Right lobe of liver (tissue), 6 donors: Measurements from ENCODE around the gene SGCD. TPM values are rescaled to one million over a fixed set of nuclear protein-coding genes. Genes with fewer than 3 reads are reported as not detected.

Experiments used
- ATAC-seq, 4 donors: fragments of 200-7000 bp; cut with Tn5 transposase; one replicate each; pipeline ENCODE4 v1.9.1; 2020; ENCODE audit warnings: mild to moderate bottlenecking in 4 of 4, moderate library complexity in 4 of 4
- DNase-seq, 3 donors: peaks; one replicate each; pipeline ENCODE4 v3.0.0-alpha.2; 2020
- H3K27ac ChIP-seq, 3 donors: fragments of 200-600 bp; one replicate each; pipeline ENCODE4 v1.8.0; 2022
- H3K27me3 ChIP-seq, 2 donors: fragments of 200-600 bp; one replicate each; pipeline ENCODE4 v1.8.0; 2022
- H3K36me3 ChIP-seq, 4 donors: fragments of 200-600 bp; sonication (generic) in 1 of 4; one replicate each; pipeline versions ENCODE4 v1.5.1 to v1.8.0; 2017 to 2022; ENCODE audit warnings: control low read depth in 1 of 4
- H3K4me1 ChIP-seq, 4 donors: fragments of 200-600 bp; sonication (generic) in 1 of 4; one replicate each; pipeline versions ENCODE4 v1.5.1 to v1.8.0; 2017 to 2022; ENCODE audit warnings: control low read depth in 1 of 4
- H3K4me3 ChIP-seq, 3 donors: fragments of 200-600 bp; one replicate each; pipeline ENCODE4 v1.8.0; 2022
- H3K9me3 ChIP-seq, 4 donors: fragments of 200-600 bp; sonication (generic) in 1 of 4; one replicate each; pipeline versions ENCODE4 v1.5.1 to v1.8.0; 2017 to 2022; ENCODE audit warnings: control low read depth in 1 of 4
- POLR2A ChIP-seq: fragments of 450-650 bp; IDR thresholded peaks from one replicate; pipeline ENCODE4 v1.6.1; 2017; ENCODE audit warnings: antibody characterized with exemption, mild to moderate bottlenecking
- WGBS: methylation state at CpG from one replicate; pipeline ENCODE4 v1.1.6; 2018; ENCODE audit warnings: low coverage, low lambda C conversion rate; ENCODE audit not compliant: insufficient coverage; ENCODE audit errors: missing lambda C conversion rate; 5-methylcytosine and 5-hydroxymethylcytosine counted together
- intact Hi-C, 2 donors: fragments of 100-400 bp; cut with DNase I; formaldehyde crosslinking; loops; one replicate each; pipeline versions ENCODE4 v1.11.2 to v1.14.1; 2022
- total RNA-seq, 6 experiments: library from RNA; depleted of rRNA in 2 of 6; stranded (reverse); fragments of >200 nt in 2 of 6; fragmentation: NEBNext Ultra II Directional in 3 of 6; extraction: Animal tissue kit (Norgen Biotek cat#: 25700) in 3 of 6; gene quantifications; one replicate each; pipeline versions ENCODE4 v1.1.0 to v1.2.4, GENCODE V29; 2016 to 2023
- TF ChIP-seq, protein P1 (sequence below), 4 donors: fragments of 200-600 bp in 3 of 4; fragments of 450-650 bp in 1 of 4; IDR thresholded peaks; one replicate each; pipeline versions ENCODE4 v1.5.1 to v1.8.0; 2016 to 2022; ENCODE audit warnings: antibody characterized with exemption in 4 of 4, mild to moderate bottlenecking in 2 of 4
- donor health status: DM: no; HTN: yes; CAD: no.
- donor health status: DM: no; HTN: no; CAD: no.
- donor health status: DM: no; HTN: no; CAD: no.
- donor health status: DM: no; HTN: yes; CAD: no.
- donor health status: DM: no; HTN: yes; CAD: no.

The SGCD gene
- total RNA-seq, 6 experiments from 2014 or later = 0.31 to 3.1 (median 0.95) TPM

DNA sequence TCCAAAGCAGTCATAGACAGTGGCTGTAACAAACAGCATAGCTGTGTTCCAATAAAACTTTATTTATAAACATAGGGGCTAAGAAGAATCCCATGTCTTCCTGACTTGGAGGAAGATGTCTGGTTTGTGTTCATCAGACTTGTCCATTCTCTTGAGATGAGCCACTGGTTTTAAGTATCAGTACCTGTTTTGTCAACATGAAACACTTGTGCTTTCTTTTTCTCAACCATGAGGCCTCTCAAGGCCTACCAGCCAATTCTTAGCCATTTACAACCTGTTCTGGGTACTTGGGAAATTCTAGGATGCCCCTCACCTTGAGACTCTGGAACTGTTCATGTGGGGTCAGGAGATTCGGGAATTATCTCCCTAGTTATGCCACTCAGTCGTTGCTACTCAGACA is 368.8 kb downstream of the SGCD start:
- intact Hi-C loops = no loop called here

DNA sequence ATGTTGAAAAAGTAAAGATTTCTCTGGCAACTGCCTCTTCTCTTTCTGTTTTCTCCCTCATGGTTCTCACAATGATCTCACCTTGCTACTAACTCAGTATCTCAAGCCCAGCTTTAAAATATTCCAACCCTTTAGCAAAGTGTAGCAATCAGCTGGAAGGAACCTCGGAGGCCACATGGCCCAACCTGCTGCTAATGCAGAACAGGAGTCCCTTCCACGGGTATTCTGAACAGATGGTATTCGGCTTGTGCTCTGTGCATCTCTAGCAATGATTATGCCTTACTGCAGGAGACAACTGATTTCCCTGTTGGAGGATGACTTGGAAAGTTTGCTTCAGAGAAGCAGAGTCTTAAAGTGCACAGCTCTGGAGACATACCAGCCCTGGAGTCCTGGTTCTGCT is 371.4 kb downstream of the SGCD start:
- Histone ChIP-seq H3K36me3 (no peaks in the 10 kb centered on the region), H3K4me3 (no peak overlapping the region), H3K27me3 (no peaks in the 10 kb centered on the region), H3K9me3 (no peaks in the 10 kb centered on the region), H3K27ac (no peak overlapping the region), H3K4me1 (no peaks in the 10 kb centered on the region)
- no peak for TF ChIP-seq POLR2A
- TF ChIP-seq, protein P1, sequence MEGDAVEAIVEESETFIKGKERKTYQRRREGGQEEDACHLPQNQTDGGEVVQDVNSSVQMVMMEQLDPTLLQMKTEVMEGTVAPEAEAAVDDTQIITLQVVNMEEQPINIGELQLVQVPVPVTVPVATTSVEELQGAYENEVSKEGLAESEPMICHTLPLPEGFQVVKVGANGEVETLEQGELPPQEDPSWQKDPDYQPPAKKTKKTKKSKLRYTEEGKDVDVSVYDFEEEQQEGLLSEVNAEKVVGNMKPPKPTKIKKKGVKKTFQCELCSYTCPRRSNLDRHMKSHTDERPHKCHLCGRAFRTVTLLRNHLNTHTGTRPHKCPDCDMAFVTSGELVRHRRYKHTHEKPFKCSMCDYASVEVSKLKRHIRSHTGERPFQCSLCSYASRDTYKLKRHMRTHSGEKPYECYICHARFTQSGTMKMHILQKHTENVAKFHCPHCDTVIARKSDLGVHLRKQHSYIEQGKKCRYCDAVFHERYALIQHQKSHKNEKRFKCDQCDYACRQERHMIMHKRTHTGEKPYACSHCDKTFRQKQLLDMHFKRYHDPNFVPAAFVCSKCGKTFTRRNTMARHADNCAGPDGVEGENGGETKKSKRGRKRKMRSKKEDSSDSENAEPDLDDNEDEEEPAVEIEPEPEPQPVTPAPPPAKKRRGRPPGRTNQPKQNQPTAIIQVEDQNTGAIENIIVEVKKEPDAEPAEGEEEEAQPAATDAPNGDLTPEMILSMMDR (IDR thresholded peaks at IDR 0.05) = no peak
- intact Hi-C loops = no loop called here
- 72% methylated on average over 3 of the region's 3 CpGs for WGBS
- ATAC-seq (no peak), DNase-seq (no peak)

More for the DNA sequence above, 368.8 kb downstream of the SGCD start:
- no peak overlapping the region for H3K27ac ChIP-seq
- 88% methylated on average over 2 of the region's 2 CpGs for WGBS
- DNase-seq (no peak), ATAC-seq (no peak)
- H3K9me3 ChIP-seq = no peaks in the 10 kb centered on the region
- no peak for TF ChIP-seq POLR2A
- TF ChIP-seq, protein P1 (IDR thresholded peaks at IDR 0.05) = no peak
- no peak overlapping the region for H3K4me3 ChIP-seq
- no peaks in the 10 kb centered on the region for H3K27me3 ChIP-seq
- H3K36me3 ChIP-seq = no peaks in the 10 kb centered on the region
- H3K4me1 ChIP-seq = peaks cover 0 to 5% (median 0%) of the 10 kb centered on the region in 4 donors

DNA sequence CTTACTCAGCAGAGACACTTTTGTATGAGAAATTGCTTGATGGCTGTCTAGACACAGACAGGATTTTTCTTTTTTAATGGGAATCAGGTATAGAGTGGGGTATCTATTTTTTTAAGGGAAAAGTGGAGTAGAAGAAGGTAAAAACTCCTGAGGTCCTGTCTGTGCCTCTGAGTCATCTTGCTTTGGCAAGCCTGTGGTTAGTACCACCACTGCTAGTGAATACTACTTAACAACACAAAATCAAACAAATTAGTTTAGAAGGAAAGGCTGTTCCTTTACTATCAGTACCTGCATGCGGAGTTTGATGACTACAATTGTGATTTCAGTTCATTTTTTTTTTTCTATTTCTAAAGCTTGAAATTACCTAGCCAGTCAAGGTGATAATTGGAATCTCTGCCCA is 372.2 kb downstream of the SGCD start:
- Histone ChIP-seq H3K4me1 (no peaks in the 10 kb centered on the region), H3K36me3 (no peaks in the 10 kb centered on the region), H3K9me3 (no peaks in the 10 kb centered on the region), H3K27me3 (no peaks in the 10 kb centered on the region), H3K27ac (no peak overlapping the region), H3K4me3 (no peak overlapping the region)
- no peak for ATAC-seq
- no peak for DNase-seq
- no peak for TF ChIP-seq POLR2A
- TF ChIP-seq, protein P1 (IDR thresholded peaks at IDR 0.05) = no peak
- intact Hi-C loops = no loop called here
- 73% methylated on average over 1 of the region's 1 CpG for WGBS

DNA sequence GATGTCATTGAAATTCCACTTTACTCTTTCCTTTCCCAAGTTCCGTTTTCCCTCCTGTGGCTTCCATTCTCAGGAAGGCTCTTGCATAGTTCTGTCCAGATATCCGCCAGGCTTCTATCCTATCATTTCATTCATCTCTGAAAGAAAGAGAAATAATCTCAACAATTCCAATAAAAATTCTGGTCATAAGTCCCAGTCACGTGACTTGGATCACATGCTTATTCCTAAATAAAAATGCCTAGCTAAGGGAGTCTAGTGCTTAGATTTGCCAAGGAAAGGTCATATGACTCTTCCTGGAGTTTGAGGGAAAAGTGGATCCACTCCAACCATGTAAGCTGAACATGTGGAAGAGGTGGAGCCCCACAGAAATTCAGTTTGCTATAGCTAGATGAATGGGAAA is 377.2 kb downstream of the SGCD start:
- no peak overlapping the region for H3K27ac ChIP-seq
- no peaks in the 10 kb centered on the region for H3K27me3 ChIP-seq
- intact Hi-C loops = no loop called here
- no peaks in the 10 kb centered on the region for H3K9me3 ChIP-seq
- no peak for ATAC-seq
- WGBS = 78% methylated on average over 3 of the region's 3 CpGs
- TF ChIP-seq, protein P1 (IDR thresholded peaks at IDR 0.05) = no peak
- TF ChIP-seq POLR2A = no peak
- H3K36me3 ChIP-seq = no peaks in the 10 kb centered on the region
- no peak overlapping the region for H3K4me3 ChIP-seq
- H3K4me1 ChIP-seq = no peaks in the 10 kb centered on the region
- no peak for DNase-seq

DNA sequence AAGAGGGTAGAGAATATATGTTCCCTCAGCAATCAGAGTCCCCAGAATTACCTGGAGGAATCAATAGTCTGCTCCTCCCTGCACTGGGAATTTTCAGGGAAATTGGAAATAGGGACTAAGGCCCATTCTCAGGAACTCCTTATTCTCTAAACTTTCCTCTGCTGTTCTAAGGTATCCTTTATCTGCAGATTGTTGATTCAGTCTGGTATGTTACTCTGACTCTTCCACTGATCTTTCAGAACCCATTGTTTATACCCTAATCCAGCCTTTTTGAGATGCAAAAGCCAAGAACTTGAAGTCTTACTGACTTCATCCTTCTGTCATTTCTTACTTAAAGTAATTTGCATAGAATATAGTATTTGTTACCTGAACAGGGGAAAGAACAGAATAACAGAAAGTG is 379.7 kb downstream of the SGCD start:
- no peak for DNase-seq
- Histone ChIP-seq H3K27ac (no peak overlapping the region), H3K4me1 (no peaks in the 10 kb centered on the region), H3K9me3 (no peaks in the 10 kb centered on the region), H3K4me3 (no peak overlapping the region), H3K27me3 (no peaks in the 10 kb centered on the region), H3K36me3 (no peaks in the 10 kb centered on the region)
- no peak for ATAC-seq
- intact Hi-C loops = no loop called here
- TF ChIP-seq, protein P1 (IDR thresholded peaks at IDR 0.05) = no peak
- TF ChIP-seq POLR2A = no peak
